Peyer's patch (tissue), 4 donors: Measurements from ENCODE around the gene ALKBH5. TPM values are rescaled to one million over a fixed set of nuclear protein-coding genes. Genes with fewer than 3 reads are reported as not detected.

Experiments used
- DNase-seq, 3 donors: peaks; one replicate each; pipeline ENCODE4 v3.0.0-alpha.2; 2017 to 2019
- H3K27ac ChIP-seq, 4 donors: fragments of 200-600 bp; sonication (generic); one replicate each; pipeline ENCODE4 v1.5.1; 2016 to 2019
- H3K27me3 ChIP-seq, 2 donors: fragments of 200-600 bp; sonication (generic); one replicate each; pipeline ENCODE4 v1.5.1; 2019
- H3K36me3 ChIP-seq, 3 donors: fragments of 200-600 bp; sonication (generic); one replicate each; pipeline ENCODE4 v1.5.1; 2016 to 2019
- H3K4me1 ChIP-seq, 4 donors: fragments of 200-600 bp; sonication (generic); one replicate each; pipeline ENCODE4 v1.5.1; 2016 to 2019
- H3K4me3 ChIP-seq, 4 donors: fragments of 200-600 bp; sonication (generic); 1 replicate in 3 of 4; 2 replicates in 1 of 4; pipeline ENCODE4 v1.5.1; 2016 to 2019; ENCODE audit warnings: mild to moderate bottlenecking in 1 of 4
- H3K9me3 ChIP-seq, 4 donors: fragments of 200-600 bp; sonication (generic); one replicate each; pipeline ENCODE4 v1.5.1; 2016 to 2019; ENCODE audit warnings: mild to moderate bottlenecking in 1 of 4
- CTCF ChIP-seq, 6 experiments: fragments of 450-650 bp in 4 of 6; fragments of 200-600 bp in 2 of 6; sonication (generic) in 1 of 6; IDR thresholded peaks; one replicate each; pipeline ENCODE4 v1.5.1; 2017 to 2019; ENCODE audit warnings: antibody characterized with exemption in 6 of 6, mild to moderate bottlenecking in 3 of 6, moderate library complexity in 1 of 6
- POLR2A ChIP-seq, 2 donors: fragments of 450-650 bp; IDR thresholded peaks; one replicate each; pipeline ENCODE4 v1.5.1; 2017; ENCODE audit warnings: antibody characterized with exemption in 2 of 2, mild to moderate bottlenecking in 2 of 2, moderate library complexity in 2 of 2
- total RNA-seq, 4 donors: library from RNA; depleted of rRNA; stranded (reverse); fragments of >200 nt; gene quantifications; one replicate each; pipeline ENCODE4 v1.1.0, GENCODE V29; 2016

ALKBH5 gene
- total RNA-seq, 4 donors from 2014 or later: 65.6 to 78.5 (median 72.9) TPM

DNA sequence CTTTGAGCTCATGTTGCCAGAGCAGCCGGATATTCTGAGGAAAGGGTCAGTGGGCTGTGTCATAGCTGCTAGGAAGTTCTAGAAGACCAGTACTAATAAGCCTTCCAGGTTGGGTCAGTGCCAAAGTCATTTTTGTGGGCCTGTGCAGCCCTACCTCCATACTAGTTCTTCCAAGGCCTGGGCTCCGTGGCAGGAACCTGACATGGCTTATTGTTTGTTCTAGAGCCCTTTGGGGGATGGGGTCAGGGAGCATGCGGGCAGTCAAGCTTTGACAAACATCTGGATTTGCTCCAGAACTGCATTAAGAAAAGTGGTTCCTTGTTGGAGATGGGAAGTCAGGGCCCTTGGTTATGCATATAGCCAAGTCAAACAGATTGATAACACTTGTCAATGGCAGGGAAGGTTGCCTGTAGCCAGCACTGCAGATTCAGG is 7.6 kb downstream of the ALKBH5 start:
- no peak for DNase-seq
- Histone ChIP-seq H3K4me1 (peaks cover 0 to 61% (median 23%) of the 10 kb centered on the region in 4 donors), H3K36me3 (peaks cover 0 to 37% (median 0%) of the 10 kb centered on the region in 3 donors), H3K27ac (peak overlapping the region in 1 of 4 donors; percentile 25), H3K27me3 (no peaks in the 10 kb centered on the region), H3K9me3 (no peaks in the 10 kb centered on the region), H3K4me3 (no peak overlapping the region)
- TF ChIP-seq CTCF (IDR thresholded peaks at IDR 0.05): no peak
- no peak for TF ChIP-seq POLR2A (IDR thresholded peaks at IDR 0.05)

GRCh38 chr17:18191967-18192366 is 8.3 kb downstream of the ALKBH5 start:
- TF ChIP-seq CTCF (IDR thresholded peaks at IDR 0.05) (no peak), POLR2A (IDR thresholded peaks at IDR 0.05) (no peak)
- Histone ChIP-seq H3K36me3 (peaks cover 0 to 44% (median 0%) of the 10 kb centered on the region in 3 donors), H3K27ac (no peak overlapping the region), H3K27me3 (no peaks in the 10 kb centered on the region), H3K4me1 (peaks cover 0 to 53% (median 20%) of the 10 kb centered on the region in 4 donors), H3K4me3 (no peak overlapping the region), H3K9me3 (no peaks in the 10 kb centered on the region)
- DNase-seq: no peak

DNA sequence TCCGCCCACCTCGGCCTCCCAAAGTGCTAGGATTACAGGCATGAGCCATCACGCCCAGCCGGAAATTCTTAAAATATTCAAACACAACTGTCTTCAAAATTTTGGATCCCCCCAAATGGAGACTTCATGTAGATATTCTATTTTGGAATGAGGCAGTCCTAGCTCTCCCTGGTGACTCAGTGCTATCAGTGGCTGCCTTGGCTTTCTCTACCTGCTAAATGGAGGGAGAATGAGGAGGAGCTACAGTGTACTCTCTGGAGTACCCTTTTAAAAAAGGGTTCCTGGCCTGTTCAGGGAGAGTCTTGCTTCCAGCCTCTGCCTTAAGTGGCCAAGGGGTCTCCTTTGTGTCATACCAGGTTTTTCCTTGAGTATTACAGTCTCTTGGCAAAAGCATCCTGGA is 10.8 kb downstream of the ALKBH5 start:
- H3K27me3 ChIP-seq: no peaks in the 10 kb centered on the region
- TF ChIP-seq CTCF (IDR thresholded peaks at IDR 0.05): no peak
- no peak for TF ChIP-seq POLR2A (IDR thresholded peaks at IDR 0.05)
- no peaks in the 10 kb centered on the region for H3K9me3 ChIP-seq
- peaks cover 0 to 44% (median 7%) of the 10 kb centered on the region in 4 donors for H3K4me1 ChIP-seq
- H3K4me3 ChIP-seq: no peak overlapping the region
- DNase-seq: no peak
- H3K27ac ChIP-seq: no peak overlapping the region
- peaks cover 0 to 63% (median 0%) of the 10 kb centered on the region in 3 donors for H3K36me3 ChIP-seq

- H3K4me3 ChIP-seq: no peak overlapping the region
- TF ChIP-seq POLR2A (IDR thresholded peaks at IDR 0.05) (no peak), CTCF (IDR thresholded peaks at IDR 0.05) (no peak)
- no peak for DNase-seq
- H3K9me3 ChIP-seq: no peaks in the 10 kb centered on the region
- H3K36me3 ChIP-seq: peaks cover 0 to 66% (median 0%) of the 10 kb centered on the region in 3 donors
- H3K27me3 ChIP-seq: no peaks in the 10 kb centered on the region
- peaks cover 0 to 40% (median 7%) of the 10 kb centered on the region in 4 donors for H3K4me1 ChIP-seq
- H3K27ac ChIP-seq: no peak overlapping the region
Measured at GRCh38 chr17:18194804-18195203, 11.2 kb downstream of the ALKBH5 start.

DNA sequence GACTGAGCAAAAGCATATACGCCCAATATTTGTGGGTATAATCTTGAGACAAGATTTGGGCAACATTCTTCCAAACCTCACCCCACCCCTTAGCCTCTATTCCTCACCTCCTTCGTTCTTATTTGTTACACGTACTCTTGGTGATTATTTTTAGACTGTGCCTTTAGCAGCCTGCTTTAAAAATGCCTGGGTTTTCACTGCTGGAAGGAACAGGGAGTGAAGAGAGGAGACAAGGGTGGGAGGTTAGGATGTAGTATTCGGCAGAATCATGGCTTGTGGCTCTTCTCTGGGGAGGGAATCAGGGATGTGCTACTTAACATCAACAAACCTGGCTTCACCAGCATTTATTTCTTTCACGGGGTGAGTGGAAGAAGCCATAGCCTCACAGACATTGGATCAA is 11.6 kb downstream of the ALKBH5 start:
- peaks cover 0 to 35% (median 7%) of the 10 kb centered on the region in 4 donors for H3K4me1 ChIP-seq
- H3K9me3 ChIP-seq: no peaks in the 10 kb centered on the region
- H3K27me3 ChIP-seq: no peaks in the 10 kb centered on the region
- DNase-seq: no peak
- peaks cover 0 to 68% (median 0%) of the 10 kb centered on the region in 3 donors for H3K36me3 ChIP-seq
- no peak for TF ChIP-seq POLR2A (IDR thresholded peaks at IDR 0.05)
- no peak for TF ChIP-seq CTCF (IDR thresholded peaks at IDR 0.05)
- no peak overlapping the region for H3K4me3 ChIP-seq
- no peak overlapping the region for H3K27ac ChIP-seq
